Activated CD4-positive, CD25-positive, alpha-beta regulatory T cell treated with anti-CD3 and anti-CD28 coated beads, Interleukin-2, amount 50 U/mL, for 72 hours (primary cell): ENCODE results near the gene PRKG1.
"Not testable (repeated sequence)": the region's sequence is repeated elsewhere in the genome, so short reads cannot be mapped to it uniquely, and the experiment has no call there.

Source experiments
- DNase-seq: peaks from one replicate; pipeline ENCODE4 v3.0.0; 2021

Gene PRKG1

DNA sequence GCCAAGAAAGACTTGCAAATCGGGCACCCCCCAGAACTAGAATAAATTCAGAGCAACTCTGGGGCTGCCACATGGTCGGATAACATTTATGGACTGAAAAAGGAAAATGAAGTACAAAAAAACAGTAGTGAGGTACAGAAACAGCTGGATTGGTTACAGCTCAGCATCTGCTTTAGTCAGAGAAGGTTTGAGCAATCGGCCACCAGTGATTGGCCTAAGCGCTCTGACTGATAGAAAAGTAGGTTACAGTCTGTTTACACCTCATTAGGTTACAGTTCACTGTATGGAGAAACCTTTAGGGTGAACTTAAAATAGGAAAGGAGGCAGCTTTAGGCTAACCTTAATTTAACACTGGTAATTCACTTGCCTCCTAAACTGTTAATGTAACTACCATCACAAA is 1137.8 kb downstream of the PRKG1 start:
- no peak for DNase-seq

DNA sequence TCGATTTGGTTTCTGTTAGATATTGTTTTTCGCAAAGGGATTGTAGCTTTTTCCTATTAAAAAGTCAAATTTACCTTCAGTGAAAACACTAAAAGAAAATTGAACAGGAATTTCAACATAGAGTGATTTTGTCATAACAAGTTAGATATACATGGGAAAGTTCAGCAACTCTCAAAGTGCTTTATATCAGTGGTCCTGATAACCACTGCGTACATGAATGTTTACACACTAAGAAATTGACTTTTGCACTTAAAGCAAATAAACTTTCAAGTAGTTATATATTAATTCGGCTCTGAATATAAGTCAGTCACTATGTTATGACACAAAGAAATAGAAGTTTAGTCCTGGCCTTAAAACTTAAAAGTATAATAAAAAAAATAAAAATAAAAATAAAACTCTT is 1138.5 kb downstream of the PRKG1 start:
- no peak for DNase-seq

DNA sequence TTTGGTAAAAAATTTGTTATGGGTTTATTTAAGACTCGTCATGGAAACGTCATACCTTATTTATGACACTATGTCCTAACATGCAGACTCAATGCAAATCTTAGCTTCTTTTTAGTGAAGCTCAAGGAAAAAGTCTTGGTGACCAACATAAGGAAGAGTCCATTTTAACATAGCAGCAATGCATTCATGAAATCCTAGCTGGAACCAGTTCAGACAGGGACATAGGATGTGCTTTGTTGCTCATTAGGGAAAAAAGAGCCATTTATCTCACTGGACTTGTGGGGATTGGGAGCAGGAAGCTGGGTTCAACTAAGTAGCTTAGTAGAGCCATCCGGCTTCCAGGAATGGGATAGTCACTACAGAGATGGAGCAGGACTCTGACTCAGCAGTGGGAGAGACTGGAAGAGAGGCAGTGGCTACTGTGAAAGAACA is 1139.0 kb downstream of the PRKG1 start:
- DNase-seq: no peak

DNA sequence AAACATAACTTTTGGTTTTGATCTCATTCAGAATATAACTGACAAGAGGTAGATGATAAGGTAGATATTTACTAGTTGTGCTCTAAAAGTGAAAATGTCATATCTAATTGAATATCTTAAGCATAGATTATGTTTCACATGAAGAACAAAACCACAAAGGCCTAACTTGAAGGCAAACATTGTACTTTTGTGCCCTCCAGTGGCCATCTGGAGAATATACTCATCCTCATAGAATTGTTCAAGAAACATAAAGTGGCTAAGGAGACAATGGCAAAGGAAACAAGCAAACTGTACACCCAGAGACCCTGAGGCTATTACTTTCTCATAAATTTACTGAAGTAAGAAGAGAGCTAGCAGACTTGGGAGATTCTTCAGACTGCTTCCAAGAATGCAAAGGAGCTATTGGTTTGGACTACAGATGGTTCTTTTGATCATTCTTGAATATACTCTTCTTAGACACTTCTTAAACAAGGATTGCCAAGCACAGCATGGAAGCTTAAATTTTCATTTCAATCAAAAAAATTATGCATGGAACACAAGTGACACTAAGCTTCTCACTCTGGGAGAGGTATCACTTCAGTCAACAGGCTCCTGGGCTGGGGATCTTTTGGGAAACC is 1141.6 kb downstream of the PRKG1 start:
- no peak for DNase-seq

DNA sequence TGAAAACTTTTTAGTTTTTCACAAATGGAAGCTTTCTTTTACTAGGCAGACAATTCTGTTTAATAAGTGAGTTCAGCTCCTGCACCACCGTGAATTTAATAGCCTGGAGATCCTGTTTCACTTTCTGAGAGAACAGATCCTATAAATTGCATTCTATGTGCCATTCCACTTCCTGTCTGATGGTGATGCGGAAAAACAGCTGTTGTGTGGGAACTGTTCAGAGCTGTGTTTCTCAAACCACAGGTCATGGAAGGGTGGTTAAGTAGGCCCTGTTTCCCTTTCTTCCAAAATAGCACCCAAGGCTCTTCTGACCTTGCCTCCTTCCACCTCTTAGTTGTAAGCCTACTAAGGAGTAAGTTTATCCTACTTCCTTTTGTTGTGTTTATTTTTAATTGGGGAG is 1142.6 kb downstream of the PRKG1 start:
- DNase-seq: no peak

DNA sequence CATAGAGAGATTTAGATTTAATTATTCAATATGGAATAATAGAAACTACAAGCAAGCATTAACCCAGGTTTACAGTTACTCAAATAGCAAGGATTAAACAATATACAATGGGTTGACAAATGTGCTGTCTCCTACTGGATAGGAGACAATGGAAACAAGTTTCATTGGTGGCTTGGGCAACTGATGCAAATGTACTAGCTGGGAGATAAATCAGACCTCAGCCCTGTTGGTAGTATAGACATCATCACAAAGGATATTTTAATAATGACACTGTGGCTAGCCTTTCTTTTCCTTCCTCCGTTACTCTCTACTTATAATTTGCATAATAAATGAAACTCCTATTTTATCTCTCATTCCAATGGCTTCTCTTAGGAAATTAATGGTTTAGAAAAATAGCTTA is 1143.2 kb downstream of the PRKG1 start:
- no peak for DNase-seq

DNA sequence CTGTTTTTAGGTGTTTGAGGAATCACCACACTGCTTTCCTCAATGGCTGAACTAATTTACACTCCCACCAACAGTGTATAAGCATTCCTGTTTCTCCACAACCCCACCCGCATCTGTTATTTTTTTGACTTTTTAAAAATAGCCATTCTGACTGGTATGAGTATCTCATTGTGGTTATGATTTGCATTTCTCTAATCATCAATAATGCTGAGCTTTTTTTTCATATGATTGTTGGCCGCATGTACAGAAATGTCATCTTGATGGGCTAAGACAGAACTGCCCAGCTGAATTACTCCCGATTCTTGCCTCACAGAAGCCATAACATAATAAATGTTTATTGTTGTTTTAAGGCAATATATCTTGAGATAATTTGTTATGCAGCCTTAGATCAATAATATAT is 1146.7 kb downstream of the PRKG1 start:
- DNase-seq: no peak

DNA sequence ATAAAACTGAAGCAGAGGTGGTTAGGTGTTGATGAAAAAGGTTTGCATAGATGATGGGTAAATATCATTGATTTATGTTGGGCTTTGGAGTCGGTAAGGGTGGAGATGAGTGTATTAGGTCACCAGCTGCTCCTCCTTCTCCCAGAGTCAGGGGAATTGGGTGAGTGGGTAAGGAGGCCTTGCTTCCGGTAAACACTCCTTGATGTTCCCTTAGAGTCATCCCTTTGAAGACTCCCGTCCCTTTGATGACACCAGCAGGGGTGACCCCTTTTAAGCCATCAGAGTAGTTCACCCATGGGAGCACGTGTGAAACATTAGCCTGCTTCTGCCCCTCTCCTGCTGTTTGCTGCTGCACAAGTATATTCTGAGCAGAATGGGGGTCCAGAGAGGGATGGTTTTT is 1147.6 kb downstream of the PRKG1 start:
- no peak for DNase-seq

DNA sequence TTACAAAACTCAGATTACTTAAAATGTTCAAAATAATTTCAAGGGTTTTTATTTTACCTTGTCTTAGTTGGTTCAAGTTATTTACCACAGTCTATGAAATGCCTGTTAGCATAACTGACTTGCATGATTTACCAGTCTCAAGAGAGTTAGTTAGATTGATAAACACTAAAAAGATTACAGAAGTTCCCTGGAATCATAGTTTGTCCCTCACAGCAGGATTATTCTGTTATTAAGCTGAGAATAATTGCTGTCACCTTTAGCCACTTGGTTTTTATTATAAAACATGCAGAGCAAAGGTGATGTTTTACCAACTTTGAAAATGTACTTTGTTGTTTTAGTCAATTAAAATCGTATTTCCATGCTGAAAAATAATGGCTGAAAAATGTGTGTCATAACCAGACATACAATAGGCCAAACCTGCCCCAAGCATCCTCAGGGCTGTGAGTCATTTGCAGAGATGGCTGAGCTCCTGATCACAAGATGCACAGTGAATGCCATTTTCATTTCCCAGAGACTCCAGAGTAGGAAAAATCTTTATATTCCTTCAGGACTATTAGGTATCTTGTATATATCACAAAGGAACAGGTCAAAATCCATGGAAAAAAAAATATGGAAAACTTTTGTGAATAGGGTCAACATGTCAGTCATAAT is 1152.0 kb downstream of the PRKG1 start:
- no peak for DNase-seq

DNA sequence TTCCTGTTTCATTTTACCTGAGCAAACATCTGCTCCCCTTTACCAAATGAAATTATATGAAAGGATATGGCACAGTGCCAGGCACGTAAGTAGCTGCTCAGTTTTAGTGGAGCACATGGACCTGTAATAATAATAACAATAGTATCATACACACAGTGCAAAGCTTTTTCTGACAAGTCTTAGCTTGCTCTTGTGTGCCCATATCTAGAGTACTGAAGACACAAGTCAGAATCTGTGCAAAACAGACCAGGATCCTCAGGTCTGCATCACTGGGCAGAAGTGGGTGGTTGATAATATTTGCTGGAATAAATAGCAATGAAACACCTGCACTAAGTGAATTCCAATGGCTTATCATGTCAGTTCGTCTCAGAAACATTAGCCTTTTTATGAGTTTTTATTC is 1154.3 kb downstream of the PRKG1 start:
- no peak for DNase-seq

DNA sequence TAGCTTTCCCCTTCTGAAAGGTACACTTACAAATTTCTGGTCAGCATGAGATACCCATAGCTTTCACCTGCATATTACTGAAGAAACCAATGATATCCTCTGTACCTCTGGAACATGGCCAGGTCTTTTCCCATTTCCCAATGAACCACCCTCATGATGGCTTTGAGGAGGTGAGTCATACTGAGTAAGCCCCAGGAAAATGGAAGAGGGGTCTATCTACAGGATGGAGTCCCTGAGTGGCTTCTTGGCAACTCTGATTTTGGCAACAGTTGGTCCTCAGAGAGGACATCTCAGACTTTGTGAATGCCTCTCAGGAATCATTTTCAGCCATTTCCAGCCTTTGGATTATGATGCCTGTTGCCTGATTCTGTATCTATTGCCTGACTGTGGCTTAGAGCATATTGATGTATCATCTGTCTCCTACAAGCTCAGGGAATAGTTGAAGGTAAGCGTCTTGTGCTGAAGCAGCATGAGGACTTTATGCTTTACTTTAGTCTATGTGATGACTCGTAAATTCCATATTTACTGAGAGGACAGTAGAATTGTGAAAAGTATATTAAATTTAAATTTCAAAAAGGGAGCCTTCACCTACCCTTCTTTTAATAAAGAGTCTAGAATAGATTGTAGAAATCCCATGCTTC is 1155.1 kb downstream of the PRKG1 start:
- DNase-seq: no peak

DNA sequence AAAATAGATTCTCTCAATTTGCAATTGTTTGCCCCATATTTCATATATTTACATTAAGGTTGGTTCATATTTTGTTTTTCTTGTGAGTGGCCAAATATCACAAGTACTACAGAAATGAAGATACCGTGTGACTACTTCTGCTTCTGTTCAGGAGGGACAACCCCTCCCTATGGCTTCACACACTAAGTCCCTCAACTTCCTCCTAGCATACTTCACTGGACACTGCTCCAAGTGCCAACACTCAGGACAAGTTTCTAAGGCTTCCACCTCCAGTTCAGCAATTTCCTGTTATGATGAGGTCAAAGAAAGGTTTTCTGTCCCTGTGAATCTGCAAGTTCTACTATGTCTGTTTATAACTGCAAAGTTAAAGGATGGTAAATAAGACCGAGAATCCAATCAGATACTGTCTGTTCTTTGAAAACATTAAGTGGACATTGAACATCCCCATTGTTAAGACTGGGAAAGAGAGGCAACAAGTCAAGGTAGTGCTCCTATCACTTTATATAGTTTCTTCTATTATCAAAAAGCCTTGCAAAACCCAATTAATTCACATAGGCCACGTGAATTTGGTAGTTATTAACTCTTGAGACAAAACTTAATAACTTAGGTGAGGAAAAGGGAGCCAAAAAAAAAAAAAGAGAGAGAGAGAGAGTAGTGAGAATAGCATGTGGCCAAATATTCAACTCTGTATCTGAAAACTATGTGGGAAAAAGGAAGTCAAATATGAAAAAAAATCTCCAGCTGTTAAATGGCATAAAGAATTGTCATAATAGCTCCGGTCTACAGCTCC is 1158.5 kb downstream of the PRKG1 start:
- no peak for DNase-seq

DNA sequence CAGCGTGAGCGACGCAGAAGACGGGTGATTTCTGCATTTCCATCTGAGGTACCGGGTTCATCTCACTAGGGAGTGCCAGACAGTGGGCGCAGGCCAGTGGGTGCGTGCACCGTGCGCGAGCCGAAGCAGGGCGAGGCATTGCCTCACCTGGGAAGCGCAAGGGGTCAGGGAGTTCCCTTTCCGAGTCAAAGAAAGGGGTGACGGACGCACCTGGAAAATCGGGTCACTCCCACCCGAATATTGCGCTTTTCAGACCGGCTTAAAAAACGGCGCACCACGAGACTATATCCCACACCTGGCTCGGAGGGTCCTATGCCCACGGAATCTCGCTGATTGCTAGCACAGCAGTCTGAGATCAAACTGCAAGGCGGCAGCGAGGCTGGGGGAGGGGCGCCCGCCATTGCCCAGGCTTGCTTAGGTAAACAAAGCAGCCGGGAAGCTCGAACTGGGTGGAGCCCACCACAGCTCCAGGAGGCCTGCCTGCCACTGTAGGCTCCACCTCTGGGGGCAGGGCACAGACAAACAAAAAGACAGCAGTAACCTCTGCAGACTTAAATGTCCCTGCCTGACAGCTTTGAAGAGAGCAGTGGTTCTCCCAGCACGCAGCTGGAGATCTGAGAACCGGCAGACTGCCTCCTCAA is 1159.2 kb downstream of the PRKG1 start:
- DNase-seq: not testable (repeated sequence)

DNA sequence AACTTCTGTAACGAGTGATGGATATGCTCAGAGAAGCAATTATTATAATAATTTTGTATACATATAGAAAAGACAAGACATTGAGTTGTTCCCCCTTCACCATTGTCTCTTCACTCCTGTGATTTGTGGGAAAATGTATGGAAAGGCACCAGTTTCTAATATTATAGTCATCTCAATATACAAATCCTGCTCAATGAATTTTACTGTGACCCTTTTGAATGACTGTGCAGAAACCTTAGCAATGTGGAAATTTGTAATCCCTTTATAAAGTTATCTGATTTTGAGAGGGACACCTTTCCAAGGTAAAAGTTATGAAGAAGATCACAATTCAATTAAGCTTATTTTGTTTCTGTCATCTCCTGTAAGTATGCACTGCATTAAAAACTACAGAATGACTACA is 1165.5 kb downstream of the PRKG1 start:
- DNase-seq: no peak

DNA sequence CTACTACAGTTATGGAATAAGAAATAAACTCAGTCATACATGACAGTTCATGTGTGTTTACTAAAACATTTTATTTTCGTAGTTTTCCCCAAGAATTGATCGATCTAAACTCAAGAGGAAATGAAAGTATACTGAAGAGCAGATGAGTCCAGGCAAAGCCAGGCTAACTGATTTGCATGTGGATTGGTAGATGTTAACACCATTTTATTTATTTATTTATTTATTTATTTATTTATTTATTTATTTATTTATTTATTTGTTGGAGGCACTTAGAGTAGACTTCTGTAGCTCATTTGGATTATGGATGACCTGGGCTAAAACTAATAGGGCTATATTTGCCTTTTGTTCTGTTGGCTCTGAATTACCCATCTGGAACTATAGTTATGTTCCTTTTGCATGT is 1171.3 kb downstream of the PRKG1 start:
- no peak for DNase-seq

DNA sequence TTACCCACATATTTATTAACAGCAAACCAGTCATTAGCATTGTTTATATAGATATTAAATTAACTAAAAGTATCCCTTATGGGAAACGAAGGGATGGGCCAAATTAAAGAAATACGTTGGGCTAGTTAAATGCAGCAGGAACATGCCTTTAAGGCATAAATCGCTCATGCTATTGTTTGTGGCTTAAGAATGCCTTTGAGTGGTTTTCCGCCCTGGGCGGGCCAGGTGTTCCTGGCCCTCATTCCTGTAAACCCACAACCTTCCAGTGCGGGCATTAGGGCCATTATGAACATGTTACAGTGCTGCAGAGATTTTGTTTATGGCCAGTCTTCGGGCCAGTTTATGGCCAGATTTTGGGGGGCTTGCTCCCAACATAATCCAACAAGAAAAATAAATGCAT is 1173.6 kb downstream of the PRKG1 start:
- DNase-seq: not testable (repeated sequence)

DNA sequence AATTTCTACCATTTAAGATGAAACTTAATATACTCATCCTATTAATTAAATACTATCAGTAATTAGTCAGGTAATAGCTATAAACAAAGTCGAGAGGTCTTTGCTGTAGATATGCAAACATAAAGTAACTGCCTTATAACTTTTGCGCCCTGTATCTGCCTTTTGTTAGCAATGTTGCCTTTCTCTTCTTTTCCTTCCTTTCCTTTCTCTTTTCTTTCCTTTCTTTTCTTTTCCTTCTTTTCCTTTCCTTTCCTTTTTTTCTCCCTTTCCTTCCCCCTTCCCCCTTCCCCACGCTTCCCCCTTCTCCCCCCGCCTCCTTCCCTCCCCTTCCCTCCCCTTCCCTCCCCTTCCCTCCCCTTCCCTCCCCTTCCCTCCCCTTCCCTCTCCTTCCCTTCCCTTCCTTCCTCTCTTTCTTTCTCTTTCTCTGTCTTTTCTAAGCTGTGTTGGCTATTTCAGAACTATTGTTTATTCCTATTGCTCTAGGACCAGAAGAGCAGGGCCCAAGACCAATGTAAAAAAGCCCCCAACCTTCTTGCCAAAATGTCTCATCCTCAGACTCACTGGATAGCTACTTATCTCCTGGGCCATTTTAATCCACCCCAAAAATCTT is 1174.5 kb downstream of the PRKG1 start:
- no peak for DNase-seq

DNA sequence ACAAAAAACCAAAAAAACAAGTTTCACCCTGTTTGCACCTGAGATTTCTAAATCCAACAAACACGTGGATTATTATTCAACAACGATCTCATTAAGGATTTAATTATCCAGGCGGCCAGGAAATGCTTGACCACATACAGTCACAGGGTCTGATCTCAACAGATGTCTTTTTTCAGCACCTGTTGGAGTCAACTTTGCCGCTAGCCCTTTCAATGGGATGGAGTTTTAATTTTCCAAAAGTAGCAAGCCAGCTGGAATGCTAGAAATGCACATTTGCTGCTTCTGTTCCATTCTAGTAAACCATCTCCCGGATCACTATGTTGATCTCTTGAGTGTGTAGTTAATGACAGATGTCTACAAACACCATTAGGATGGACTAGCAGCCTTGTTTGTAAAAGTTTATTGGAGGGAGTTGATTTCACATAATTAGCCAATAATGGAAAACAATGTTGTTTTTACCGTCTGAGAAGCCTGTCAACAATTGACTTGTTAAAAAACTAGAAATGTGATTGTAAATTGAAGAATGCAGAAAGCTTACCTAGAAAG is 1175.6 kb downstream of the PRKG1 start:
- no peak for DNase-seq

DNA sequence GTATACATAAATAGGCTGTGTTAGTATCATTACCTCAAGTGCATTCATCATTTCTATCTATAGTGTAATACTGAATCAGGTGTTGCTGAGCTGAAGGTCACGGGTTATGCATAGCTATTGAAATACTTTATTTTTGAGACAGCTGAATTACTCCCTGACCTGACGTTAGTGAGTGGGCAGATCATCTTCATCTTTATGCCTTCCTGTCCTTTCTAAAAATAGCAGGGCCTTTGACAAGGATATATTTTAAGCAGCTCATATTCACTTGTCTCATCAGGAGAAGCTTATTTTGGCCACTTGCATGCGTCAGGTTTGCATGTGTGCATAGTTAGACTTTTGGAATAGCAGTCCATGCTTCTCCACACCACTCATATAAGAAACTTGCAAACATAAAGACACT is 1176.2 kb downstream of the PRKG1 start:
- no peak for DNase-seq

DNA sequence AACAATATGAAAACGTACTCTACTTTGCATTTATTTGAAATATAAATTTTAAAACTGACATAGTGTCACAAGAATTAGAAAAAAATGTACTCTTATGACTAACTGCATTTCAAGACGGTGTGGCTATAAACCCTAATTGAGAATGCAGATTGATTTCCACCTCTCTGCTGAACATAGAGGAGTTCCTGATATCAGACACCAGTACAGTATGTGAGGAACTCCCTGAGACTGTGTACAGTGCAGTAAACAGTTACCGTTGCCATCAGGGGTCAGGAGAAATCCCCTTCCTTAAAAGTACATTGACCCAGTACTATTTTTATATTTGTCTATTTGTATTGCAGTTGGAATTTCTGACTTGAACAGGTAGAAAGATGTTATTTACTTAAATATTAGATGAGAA is 1178.0 kb downstream of the PRKG1 start:
- no peak for DNase-seq

DNA sequence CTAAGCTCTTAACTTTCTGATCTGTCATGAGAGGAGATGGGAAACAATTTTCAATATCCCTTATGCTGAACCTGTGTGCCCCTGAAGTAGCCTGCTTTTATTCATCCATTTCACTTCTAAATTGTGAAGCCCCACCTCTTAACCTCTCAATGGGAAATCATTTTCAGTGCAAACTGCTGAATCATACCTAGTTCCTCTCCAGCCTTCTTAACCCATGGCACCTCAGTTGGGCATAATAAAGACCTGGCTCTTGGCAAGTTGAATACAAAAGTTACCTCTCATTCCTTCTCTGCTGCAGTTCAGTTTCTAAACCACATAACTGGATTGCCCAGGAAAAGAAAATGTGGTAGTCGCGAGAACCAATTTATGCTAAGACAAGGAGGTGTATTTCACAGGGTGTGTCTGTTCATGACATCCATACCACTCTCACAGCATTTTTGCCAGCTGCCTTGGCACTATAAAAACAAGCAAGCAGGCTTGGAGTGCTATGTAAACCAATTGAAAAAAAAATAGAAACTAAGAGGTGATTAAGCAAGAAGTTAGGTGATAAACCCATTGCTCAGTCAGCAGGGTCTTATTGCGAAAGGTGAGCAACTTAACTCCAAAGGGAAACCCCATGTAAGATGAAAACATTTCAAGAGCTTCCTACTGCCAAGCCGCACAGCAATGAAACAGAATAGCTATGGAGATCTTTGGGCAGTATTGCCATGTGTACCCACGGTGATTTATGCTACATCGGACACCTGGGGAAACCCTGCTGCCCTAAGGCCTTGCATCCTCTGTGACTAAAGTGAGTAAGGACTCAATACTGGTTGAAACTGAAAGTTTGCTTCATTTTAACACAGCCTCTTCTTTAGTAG is 1182.8 kb downstream of the PRKG1 start:
- DNase-seq: no peak

DNA sequence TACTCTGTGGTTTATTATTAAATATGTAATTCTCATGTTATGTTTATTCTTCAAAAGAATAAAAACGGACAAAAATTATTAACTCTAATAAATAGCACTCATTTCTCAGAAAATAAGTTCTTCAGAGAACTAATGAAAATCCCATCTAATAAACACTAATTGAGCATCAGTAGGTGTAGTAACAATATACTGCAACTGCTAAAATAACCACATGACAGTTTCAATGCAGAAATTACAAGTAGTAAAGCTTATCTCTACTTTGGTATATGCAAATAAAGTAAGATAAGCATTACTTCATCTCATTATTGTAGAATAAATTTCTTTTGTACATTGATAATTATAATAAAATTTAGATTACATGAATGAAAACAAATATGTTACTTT is 1183.4 kb downstream of the PRKG1 start:
- DNase-seq: no peak
